Measurements from ENCODE around the gene LSM7.
"Not testable (repeated sequence)": the region's sequence is repeated elsewhere in the genome, so short reads cannot be mapped to it uniquely, and the experiment has no call there.

The LSM7 gene

GRCh38 chr19:2291185-2291751 lies 37.1 kb downstream of the LSM7 start:
- DNase-seq, result no peak

DNA sequence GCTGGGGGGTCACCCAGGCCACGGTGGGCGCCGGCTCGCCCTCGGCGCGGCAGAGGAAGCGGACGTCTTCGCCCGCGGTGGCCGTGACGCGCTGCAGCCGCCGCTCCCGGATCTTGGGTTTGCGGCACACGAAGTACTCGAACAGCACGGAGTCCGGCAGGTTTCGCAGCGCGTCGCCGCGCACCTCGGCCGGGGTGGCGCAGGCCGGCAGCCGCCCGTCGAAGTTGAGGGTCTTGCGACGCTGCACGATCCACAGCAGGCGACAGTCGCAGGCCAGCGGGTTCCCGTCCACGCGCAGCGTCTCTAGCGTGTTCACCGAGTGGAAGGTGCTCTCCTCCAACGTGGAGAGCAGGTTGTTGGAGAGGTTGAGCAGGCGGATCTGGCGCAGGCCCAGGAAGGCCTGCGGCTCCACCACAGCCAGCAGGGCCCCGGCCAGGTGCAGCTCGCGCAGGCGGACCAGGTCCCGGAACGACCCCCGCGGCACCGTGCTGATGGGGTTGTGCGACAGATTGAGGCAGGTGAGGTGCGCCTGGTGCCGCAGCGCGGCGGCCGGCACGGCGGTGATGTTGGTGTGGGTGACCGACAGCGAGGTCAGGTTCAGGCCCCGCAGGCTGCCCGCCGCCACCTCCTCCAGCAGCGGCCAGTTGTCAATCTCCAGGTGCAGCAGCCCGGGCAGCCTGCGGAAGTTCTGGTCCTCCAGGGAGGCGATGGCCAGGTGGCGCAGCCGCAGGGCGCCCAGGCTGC lies 37.8 kb downstream of the LSM7 start:
- DNase-seq, result no peak

DNA sequence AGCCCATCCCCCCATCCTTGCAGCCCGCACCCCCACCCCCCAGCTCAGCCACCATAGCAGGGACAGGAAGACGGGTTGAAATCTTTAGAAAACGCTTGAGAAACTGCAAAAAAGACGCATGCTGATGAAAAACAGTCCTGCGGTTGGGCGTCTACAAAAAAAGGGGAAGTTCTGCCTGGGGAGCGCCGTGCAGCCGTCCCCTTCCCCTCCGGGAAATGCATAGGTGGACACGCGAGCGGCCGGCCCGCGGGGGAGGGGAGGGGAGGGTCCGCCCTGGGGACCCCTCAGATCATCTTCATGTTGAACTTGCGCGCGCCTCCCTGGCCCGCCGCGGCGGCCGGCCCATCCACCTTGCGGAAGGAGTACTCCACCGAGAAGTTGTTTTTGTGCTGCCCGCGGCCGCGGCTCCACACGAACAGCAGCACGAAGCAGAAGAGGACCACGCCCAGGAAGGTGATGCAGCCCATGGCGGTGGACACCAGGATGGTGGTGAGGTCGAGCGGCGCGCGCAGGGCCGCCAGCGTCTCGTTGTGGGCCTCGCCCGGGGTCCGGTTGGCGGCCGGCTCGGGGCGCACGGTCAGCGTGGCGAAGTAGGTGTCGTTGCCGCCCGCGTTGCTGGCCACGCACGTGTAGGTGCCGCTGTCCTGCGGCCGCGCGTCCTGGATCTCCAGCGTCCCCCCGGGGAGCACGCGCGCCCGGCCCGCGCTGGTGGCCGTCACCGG lies 38.5 kb downstream of the LSM7 start:
- DNase-seq, result no peak

- DNase-seq, result no peak
Observed at GRCh38 chr19:2288818-2289713, 39.3 kb downstream of the LSM7 start.

DNA sequence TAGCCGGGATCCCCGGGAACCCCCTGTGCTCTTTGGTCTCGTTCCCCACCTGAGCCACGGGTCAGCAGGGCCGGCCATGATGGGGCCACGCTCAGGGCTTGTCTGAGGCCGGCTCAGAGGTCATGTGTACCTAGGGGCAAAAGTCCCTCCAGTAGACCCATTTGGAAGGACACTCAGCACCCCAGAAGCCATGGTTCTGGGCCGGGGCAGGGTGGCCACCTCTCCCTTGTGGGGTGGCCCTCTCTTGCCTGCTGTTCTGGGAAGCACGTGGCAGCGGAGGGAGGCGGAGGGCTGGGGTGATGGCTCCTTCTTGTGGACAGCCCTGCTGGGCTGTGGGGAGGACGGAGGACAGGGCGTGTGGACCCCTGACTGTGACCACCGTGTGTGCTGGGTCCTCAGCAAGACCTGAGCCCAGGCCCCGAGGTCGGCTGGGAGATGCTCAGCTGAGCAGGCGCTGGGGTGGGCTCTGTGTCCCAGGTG lies 40.0 kb downstream of the LSM7 start:
- no peak for DNase-seq

DNA sequence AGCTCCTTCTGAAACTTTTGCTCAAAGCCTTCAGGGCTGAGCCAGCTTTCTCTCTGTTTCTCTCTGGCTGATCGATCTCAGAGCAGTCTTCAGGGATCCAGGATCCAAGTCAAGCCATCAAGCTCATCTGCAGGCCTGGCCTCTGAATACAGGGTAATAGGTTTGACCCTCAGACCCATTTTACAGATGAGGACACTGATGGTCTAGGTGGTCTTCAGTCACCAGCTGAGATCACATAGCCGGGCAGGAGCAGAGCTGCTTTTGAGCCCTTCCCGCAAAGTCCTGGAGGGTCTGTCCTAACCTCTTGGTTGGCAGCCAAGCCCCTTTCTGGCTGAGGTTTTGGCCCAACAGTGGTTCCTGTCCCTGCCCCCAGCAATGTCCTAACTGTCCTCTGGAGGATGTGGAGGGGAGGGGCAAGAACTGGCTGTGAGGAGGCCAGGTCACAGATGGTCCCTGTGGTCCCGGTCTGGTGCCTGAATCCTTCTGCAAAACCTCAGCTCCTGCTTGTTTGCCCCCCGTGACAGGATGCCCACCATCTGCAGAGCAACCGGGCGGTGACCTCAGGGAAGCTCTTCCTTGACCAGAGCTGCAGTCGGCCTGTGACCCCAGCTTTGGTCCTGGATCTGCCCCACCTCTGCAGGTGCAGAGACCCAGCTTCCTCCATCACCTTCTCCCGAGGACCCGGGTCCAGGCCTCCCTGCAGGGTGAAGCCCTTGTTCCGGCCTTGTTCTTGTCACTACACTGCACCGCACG lies 40.6 kb downstream of the LSM7 start:
- no peak for DNase-seq

DNA sequence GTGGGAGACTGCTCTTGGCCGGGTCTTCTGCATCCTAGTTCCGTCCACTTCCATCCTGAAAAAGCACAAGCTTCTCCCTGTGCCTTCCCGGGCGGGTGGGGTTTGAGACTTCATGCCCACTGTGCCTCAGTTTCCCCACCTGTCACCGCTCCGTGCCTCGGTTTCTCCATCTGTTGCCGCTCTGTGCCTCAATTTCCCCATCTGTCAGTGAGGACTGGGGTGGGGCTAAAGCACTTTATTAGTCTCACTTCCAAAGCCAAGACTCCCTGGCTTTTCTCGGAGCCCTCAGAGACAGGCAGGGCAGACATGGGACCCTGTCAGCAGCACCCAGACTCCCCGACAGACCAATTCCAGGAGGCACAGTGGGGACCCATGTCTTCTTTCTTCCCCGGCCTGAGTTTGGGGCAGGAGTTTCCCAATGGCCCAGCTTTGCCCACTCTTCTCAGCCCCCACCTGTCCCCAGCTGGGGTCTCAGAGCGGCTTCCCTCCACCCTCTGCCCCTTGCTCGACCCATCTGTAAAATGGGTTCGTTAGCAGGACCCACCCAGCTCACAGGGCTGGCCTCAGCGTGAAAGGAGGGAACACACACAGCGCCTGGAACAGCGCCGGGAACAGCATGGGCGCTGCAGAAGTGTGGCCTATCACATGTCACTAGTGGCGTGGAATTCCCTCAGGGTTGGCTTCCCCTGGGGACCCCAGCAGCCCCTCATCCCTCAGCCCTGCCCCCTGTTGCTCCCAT lies 41.8 kb downstream of the LSM7 start:
- no peak for DNase-seq

GRCh38 chr19:2283835-2284507 lies 44.4 kb downstream of the LSM7 start:
- DNase-seq, result no peak

GRCh38 chr19:2282862-2283237 lies 45.5 kb downstream of the LSM7 start:
- no peak for DNase-seq

GRCh38 chr19:2282062-2282861 lies 46.1 kb downstream of the LSM7 start, which contains the start of gene PEAK3:
TSS of gene PEAK3 (minus strand) at chr19:2282175. CDS start at chr19:2280931, 1,244 bp downstream.
- DNase-seq, result no peak

GRCh38 chr19:2281265-2282061 lies 46.9 kb downstream of the LSM7 start:
- not testable (repeated sequence) for DNase-seq

DNA sequence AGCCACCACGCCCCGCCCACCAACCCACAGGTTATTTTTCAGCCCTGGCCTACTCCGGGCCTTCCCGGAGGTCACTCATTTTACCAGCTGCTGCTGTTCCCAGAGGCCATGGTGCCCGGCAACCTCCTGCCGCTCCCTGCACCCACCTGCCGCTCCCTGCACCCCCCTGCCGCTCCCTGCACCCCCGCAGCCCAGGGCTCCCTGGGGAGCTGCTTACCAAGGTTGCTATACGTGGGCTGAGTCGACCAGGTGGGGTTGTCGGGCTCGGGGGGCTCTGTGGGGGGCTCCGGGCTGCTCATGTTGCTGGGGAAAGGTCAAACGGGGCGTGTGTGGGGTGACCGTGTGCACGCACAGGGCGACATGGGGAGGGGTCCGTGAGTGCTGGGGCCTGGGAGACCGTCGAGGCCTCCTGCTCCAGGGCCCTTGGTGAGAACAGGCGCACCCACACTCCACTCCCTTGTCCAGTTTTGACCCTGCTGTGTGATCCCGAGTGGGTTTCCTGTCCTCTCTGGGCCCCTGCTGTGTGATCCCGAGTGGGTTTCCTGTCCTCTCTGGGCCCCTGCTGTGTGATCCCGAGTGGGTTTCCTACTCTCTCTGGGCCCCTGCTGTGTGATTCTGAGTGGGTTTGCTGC lies 47.6 kb downstream of the LSM7 start:
- no peak for DNase-seq

DNA sequence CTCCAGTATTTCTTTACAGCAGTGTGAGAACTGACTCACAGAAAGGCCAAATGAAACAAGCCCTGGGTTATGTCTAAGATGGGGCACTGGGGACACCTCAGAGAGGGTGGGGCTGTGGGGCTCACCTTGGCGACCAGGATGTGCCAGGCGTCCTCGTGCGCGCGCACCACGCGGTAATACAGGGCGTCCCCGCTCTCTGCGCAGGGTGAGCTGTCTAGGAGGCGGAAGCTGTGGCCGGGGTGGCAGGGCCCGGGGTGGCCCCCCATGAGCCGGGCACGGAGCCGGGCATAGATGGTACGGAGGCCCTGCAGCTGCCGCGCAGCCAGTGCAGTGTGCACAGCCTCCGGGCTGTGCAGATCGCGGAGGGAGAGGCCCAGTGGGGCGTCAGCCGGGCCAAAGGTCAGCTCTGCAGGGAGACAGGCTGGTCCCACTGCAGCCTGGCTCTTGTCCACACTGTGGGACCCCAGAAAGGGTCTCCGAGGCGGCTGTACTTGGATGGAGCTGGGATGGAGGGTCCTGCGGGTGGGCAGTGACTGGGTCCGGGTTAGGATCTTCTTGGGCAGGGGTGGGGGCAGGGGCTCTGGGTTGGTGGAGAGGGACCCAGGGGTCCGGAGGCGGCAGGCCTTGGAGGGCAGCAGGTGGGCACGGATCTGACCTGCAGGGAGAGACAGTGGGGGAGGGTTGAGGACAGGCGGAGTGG lies 49.8 kb downstream of the LSM7 start:
- DNase-seq, result no peak

GRCh38 chr19:2277138-2277537 lies 51.2 kb downstream of the LSM7 start:
- DNase-seq, result no peak

- no peak for DNase-seq
Observed at GRCh38 chr19:2276429-2276986, 51.9 kb downstream of the LSM7 start.

- DNase-seq, result no peak
Observed at GRCh38 chr19:2275588-2276428, 52.6 kb downstream of the LSM7 start.

Data from kidney glomerular epithelial cell (primary cell).